ENCODE measurements around the gene CD247. TPM values are rescaled to one million over a fixed set of nuclear protein-coding genes. Genes with fewer than 3 reads are reported as not detected.

The CD247 gene
- total and polyA plus RNA-seq, 2 of the 4 experiments (the other 2 are of a cell fraction): not detected

DNA sequence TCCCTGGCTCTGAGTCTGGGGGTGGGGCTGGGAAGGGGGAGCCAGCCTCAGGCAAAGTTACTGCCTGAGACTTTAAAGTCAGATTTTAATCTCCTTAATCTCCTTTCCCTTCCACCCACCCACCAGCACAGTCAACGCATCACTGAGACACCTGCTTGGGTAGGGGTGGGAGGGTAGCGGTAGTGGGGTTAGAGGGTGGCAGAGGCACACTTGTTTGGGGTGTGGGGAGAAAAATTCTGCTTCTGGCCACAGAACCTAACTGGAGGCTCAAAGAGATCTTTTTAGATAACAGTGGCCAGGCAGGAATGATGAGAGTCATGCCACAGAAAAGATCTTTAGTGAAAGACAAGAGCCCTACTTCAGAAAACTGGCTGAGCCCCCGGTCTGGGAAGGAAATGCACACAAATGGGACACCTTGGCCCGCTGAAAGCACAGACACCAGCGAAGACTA is 44.1 kb downstream of the CD247 start:
- Histone ChIP-seq H3K9ac (ENCODE audit: low read depth, low read length) (no peak overlapping the region), H3K4me1 (ENCODE audit: control insufficient read depth, insufficient read depth, low read length) (no peaks in the 10 kb centered on the region), H2AFZ (replicated peaks; ENCODE audit: low read length, poor library complexity) (no peak overlapping the region), H4K8ac (ENCODE audit: low read depth in 2 of 2, low read length in 2 of 2) (no peak overlapping the region), H3K14ac (replicated peaks; ENCODE audit: low read depth, low read length) (no peak overlapping the region), H3K79me1 (ENCODE audit: low read depth in 1 of 2, low read length in 2 of 2) (no peaks in the 10 kb centered on the region), H4K91ac (ENCODE audit: insufficient read depth, low read depth, low read length) (no peak overlapping the region), H4K5ac (ENCODE audit: low read depth, low read length) (no peak overlapping the region), H2BK15ac (ENCODE audit: low read depth, low read length) (no peak overlapping the region), H2BK20ac (ENCODE audit: low read depth, low read length) (no peak overlapping the region), H3K4me3 (ENCODE audit: insufficient read depth, low read depth, low read length) (no peak overlapping the region), H3K56ac (ENCODE audit: extremely low read depth, insufficient read depth, low read length) (no peak overlapping the region), H3K18ac (ENCODE audit: low read depth, low read length) (no peak overlapping the region), H3K4me2 (ENCODE audit: low read depth, low read length) (no peak overlapping the region), H2AK5ac (ENCODE audit: low read depth, low read length) (no peak overlapping the region), H3K9me1 (ENCODE audit: insufficient read depth, low read length) (no peaks in the 10 kb centered on the region), H3K23ac (ENCODE audit: low read depth, low read length) (no peak overlapping the region), H2AK9ac (replicated peaks; ENCODE audit: low read depth, low read length, poor library complexity) (no peak overlapping the region), H4K20me1 (ENCODE audit: insufficient read depth, low read length) (no peaks in the 10 kb centered on the region), H3K9me3 (ENCODE audit: control insufficient read depth, insufficient read depth, low read length) (no peaks in the 10 kb centered on the region), H2BK120ac (ENCODE audit: low read depth, low read length) (no peak overlapping the region), H2BK5ac (ENCODE audit: low read depth, low read length, poor library complexity, severe bottlenecking) (no peak overlapping the region), H3K27me3 (ENCODE audit: control insufficient read depth, insufficient read depth, low read length) (peaks cover 6% of the 10 kb centered on the region), H3K36me3 (ENCODE audit: control insufficient read depth, insufficient read depth, low read length) (no peaks in the 10 kb centered on the region), H3K4ac (ENCODE audit: low read depth, low read length) (no peak overlapping the region), H3K27ac (ENCODE audit: insufficient read depth, low read length) (no peak overlapping the region)
- ATAC-seq (ENCODE audit: low read depth) (no peak), DNase-seq (no peak)
- TF ChIP-seq RAD21 (IDR thresholded peaks at IDR 0.05; ENCODE audit: low read length) (no peak), MAFK (IDR thresholded peaks at IDR 0.05; ENCODE audit: low read depth, low read length) (no peak), RCOR1 (IDR thresholded peaks at IDR 0.05; ENCODE audit: insufficient replicate concordance, low read length) (no peak), SMC3 (IDR thresholded peaks at IDR 0.05; ENCODE audit: low read depth, low read length) (no peak), BHLHE40 (IDR thresholded peaks at IDR 0.05; ENCODE audit: low read depth, low read length) (no peak), MAZ (IDR thresholded peaks at IDR 0.05; ENCODE audit: borderline replicate concordance, low read depth, low read length) (no peak), ELK1 (IDR thresholded peaks at IDR 0.05; ENCODE audit: borderline replicate concordance, low read depth, low read length) (no peak), USF2 (IDR thresholded peaks at IDR 0.05; ENCODE audit: low read depth, low read length) (no peak), CHD1 (IDR thresholded peaks at IDR 0.05; ENCODE audit: low read depth, low read length) (no peak), POLR2A (IDR thresholded peaks at IDR 0.05; ENCODE audit: low read depth, low read length) (no peak)
- TF ChIP-seq, protein P1, sequence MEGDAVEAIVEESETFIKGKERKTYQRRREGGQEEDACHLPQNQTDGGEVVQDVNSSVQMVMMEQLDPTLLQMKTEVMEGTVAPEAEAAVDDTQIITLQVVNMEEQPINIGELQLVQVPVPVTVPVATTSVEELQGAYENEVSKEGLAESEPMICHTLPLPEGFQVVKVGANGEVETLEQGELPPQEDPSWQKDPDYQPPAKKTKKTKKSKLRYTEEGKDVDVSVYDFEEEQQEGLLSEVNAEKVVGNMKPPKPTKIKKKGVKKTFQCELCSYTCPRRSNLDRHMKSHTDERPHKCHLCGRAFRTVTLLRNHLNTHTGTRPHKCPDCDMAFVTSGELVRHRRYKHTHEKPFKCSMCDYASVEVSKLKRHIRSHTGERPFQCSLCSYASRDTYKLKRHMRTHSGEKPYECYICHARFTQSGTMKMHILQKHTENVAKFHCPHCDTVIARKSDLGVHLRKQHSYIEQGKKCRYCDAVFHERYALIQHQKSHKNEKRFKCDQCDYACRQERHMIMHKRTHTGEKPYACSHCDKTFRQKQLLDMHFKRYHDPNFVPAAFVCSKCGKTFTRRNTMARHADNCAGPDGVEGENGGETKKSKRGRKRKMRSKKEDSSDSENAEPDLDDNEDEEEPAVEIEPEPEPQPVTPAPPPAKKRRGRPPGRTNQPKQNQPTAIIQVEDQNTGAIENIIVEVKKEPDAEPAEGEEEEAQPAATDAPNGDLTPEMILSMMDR (conservative IDR thresholded peaks at IDR 0.05; ENCODE audit: low read depth, low read length): no peak
- intact Hi-C loops (cut with micrococcal nuclease): no loop called here
- dilution Hi-C loops (cut with HindIII; ENCODE audit: low sequenced_read_pairs, unreplicated experiment): no loop called here
- ChIA-PET CTCF (interaction anchor here (0.6 kb wide), 1 partner anchor 1422 kb away, joined by 3 read pairs; no protein-coding TSS in a partner anchor), POLR2A (ENCODE audit: unreplicated experiment) (no interaction called here)
- no TSS peak for BruUV-seq (replicated peaks)
- in situ Hi-C loops (cut with MboI; ENCODE audit: low sequenced_read_pairs): no loop called here
- 20% methylated on average over 1 of the region's 5 CpGs; no CpG with 5 or more reads in 1 of the 2 experiments for WGBS, 2 experiments (ENCODE audit: extremely low coverage in 2 of 2, insufficient read length in 1 of 2)
